Naive thymus-derived CD4-positive, alpha-beta T cell (primary cell): ENCODE results near the gene CDKN2B-AS1. TPM values are rescaled to one million over a fixed set of nuclear protein-coding genes. Genes with fewer than 3 reads are reported as not detected.

Experiments
- ATAC-seq: fragments of 150-1000 bp; cut with Tn5 transposase; 2 replicates; pipeline ENCODE4 v1.10.0; 2021; ENCODE audit warnings: mild to moderate bottlenecking, moderate library complexity
- CTCF ChIA-PET: fragments of 350-600 bp; sonication (Branson Sonifier 250); formaldehyde crosslinking; loops from one replicate; lab custom pipeline; 2021; ENCODE audit warnings: antibody characterized with exemption; lab: Charles Lee
- POLR2A ChIA-PET: fragments of 350-600 bp; sonication (Branson Sonifier 250); formaldehyde crosslinking; loops from one replicate; lab custom pipeline; 2021; ENCODE audit warnings: antibody characterized with exemption, inconsistent platforms; lab: Charles Lee
- DNase-seq, 9 donors: peaks; one replicate each; pipeline versions ENCODE4 v3.0.0 to v3.0.0-alpha.2; 2020 to 2022; ENCODE audit warnings: mixed read lengths in 1 of 9
- H3K27ac ChIP-seq: one replicate; pipeline ENCODE4 v1.7.0; 2013; ENCODE audit warnings: mild to moderate bottlenecking, low read depth, low read length, moderate library complexity
- H3K27me3 ChIP-seq, 2 donors: one replicate each; pipeline ENCODE4 v1.7.0; 2013; ENCODE audit warnings: low read length in 2 of 2, mild to moderate bottlenecking in 2 of 2, moderate library complexity in 2 of 2; ENCODE audit not compliant: control insufficient read depth in 2 of 2, insufficient read depth in 2 of 2
- H3K36me3 ChIP-seq, 3 experiments: 1 replicate in 2 of 3; 2 replicates in 1 of 3; pipeline ENCODE4 v1.7.0; 2013; ENCODE audit warnings: low read length in 3 of 3, mild to moderate bottlenecking in 3 of 3, moderate library complexity in 1 of 3; ENCODE audit not compliant: insufficient read depth in 3 of 3, control insufficient read depth in 2 of 3
- H3K4me1 ChIP-seq, 2 donors: one replicate each; pipeline ENCODE4 v1.7.0; 2013; ENCODE audit warnings: low read length in 2 of 2, mild to moderate bottlenecking in 2 of 2, moderate library complexity in 1 of 2; ENCODE audit not compliant: control insufficient read depth in 2 of 2, insufficient read depth in 2 of 2
- H3K4me3 ChIP-seq: 2 replicates; pipeline ENCODE4 v1.7.0; 2013; ENCODE audit warnings: mild to moderate bottlenecking, low read length
- H3K9me3 ChIP-seq, 3 experiments: 1 replicate in 2 of 3; 2 replicates in 1 of 3; pipeline ENCODE4 v1.7.0; 2013; ENCODE audit warnings: low read length in 3 of 3; ENCODE audit not compliant: control insufficient read depth in 2 of 3
- H3K27ac Mint-ChIP-seq, 9 donors: one replicate each; pipeline ENCODE4 v1.8.0; 2020 to 2022; ENCODE audit warnings: mixed read lengths in 9 of 9, mild to moderate bottlenecking in 8 of 9, moderate library complexity in 5 of 9, inconsistent platforms in 2 of 9
- H3K27me3 Mint-ChIP-seq, 5 donors: one replicate each; pipeline ENCODE4 v1.8.0; 2021 to 2022; ENCODE audit warnings: mixed read lengths in 5 of 5, mild to moderate bottlenecking in 1 of 5
- H3K36me3 Mint-ChIP-seq, 5 donors: one replicate each; pipeline ENCODE4 v1.8.0; 2020 to 2022; ENCODE audit warnings: mixed read lengths in 5 of 5, mild to moderate bottlenecking in 3 of 5, inconsistent platforms in 1 of 5
- H3K4me1 Mint-ChIP-seq, 7 donors: one replicate each; pipeline ENCODE4 v1.8.0; 2020 to 2022; ENCODE audit warnings: mixed read lengths in 7 of 7, mild to moderate bottlenecking in 3 of 7, inconsistent platforms in 1 of 7
- H3K4me3 Mint-ChIP-seq, 10 donors: one replicate each; pipeline ENCODE4 v1.8.0; 2020 to 2022; ENCODE audit warnings: mild to moderate bottlenecking in 10 of 10, mixed read lengths in 10 of 10, moderate library complexity in 6 of 10, inconsistent platforms in 2 of 10
- H3K9me3 Mint-ChIP-seq, 11 donors: one replicate each; pipeline ENCODE4 v1.8.0; 2020 to 2022; ENCODE audit warnings: mixed read lengths in 11 of 11, mild to moderate bottlenecking in 4 of 11, inconsistent platforms in 1 of 11, moderate library complexity in 1 of 11
- intact Hi-C, 2 donors: fragments of 100-400 bp; cut with micrococcal nuclease; formaldehyde crosslinking; loops; one replicate each; pipeline ENCODE4 v1.15.1; 2023
- polyA plus RNA-seq, 2 donors: library from polyadenylated mRNA; unstranded; fragments of 300-500 nt; fragmentation: Illumina TruSeq; gene quantifications; one replicate each; pipeline ENCODE4 v1.2.3, GENCODE V29; 2021
- total RNA-seq, 6 experiments: library from RNA in 5 of 6; stranded (reverse) in 5 of 6; gene quantifications; 1 replicate in 5 of 6; 2 replicates in 1 of 6; pipeline ENCODE4 v1.2.3 and lab custom pipeline; 2021 to 2026

CDKN2B-AS1 gene
- total and polyA plus RNA-seq, 7 experiments from 2014 or later, result 0.21 to 3.5 (median 0.61) TPM; not detected in 4

- Mint-ChIP-seq H3K4me1 (peaks cover 0 to 20% (median 0%) of the 10 kb centered on the region in 7 donors), H3K27me3 (peaks cover 5 to 70% (median 10%) of the 10 kb centered on the region in 5 donors), H3K4me3 (no peak overlapping the region), H3K9me3 (peaks cover 0 to 8% (median 2%) of the 10 kb centered on the region in 11 donors), H3K36me3 (peaks cover 0 to 9% (median 0%) of the 10 kb centered on the region in 5 donors), H3K27ac (no peak overlapping the region)
- no peak overlapping the region for H3K4me3 ChIP-seq
- no peaks in the 10 kb centered on the region for H3K9me3 ChIP-seq
- no peak overlapping the region for H3K27ac ChIP-seq
- peak; percentile 70 for ATAC-seq
- DNase-seq, result peak in 3 of 9 donors; percentile 4 to 28 (median 27)
- ChIA-PET POLR2A (no interaction called here), CTCF (interaction anchor here (0.6 to 2.8 kb wide), 7 partner anchors 10 to 793 kb away, joined by 3 to 12 read pairs (median 4); no protein-coding TSS in a partner anchor)
- H3K27me3 ChIP-seq, result no peaks in the 10 kb centered on the region
- no peaks in the 10 kb centered on the region for H3K36me3 ChIP-seq
- no peaks in the 10 kb centered on the region for H3K4me1 ChIP-seq
- intact Hi-C loops, result loop anchor here (1.0 to 10.0 kb wide), 12 partner anchors 39 to 333 kb away; no protein-coding TSS in a partner anchor
Measured at GRCh38 chr9:22119522-22120158, 125.0 kb downstream of the CDKN2B-AS1 start.

GRCh38 chr9:22120159-22120549 lies 125.6 kb downstream of the CDKN2B-AS1 start:
- CTCF ChIA-PET, result interaction anchor here (0.6 to 2.8 kb wide), 5 partner anchors 11 to 307 kb away, joined by 3 to 12 read pairs (median 6); no protein-coding TSS in a partner anchor
- POLR2A ChIA-PET, result no interaction called here

DNA sequence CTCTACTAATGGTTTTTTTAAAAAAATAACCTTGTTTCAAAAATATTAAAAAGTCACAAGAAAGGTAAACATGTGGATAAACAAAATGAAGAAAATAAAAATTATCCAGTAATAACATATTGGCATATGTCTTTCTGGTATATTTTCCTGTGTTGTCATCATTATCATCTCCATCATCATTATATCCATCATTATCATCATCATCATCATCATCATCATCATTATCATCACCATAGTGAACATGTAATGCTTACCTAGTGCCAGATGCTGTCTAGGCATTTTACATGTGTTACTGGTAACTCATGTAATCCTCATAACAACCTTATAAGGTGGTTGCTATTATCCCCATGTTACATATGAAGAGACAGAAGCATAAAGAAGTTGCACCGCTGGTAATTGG lies 126.0 kb downstream of the CDKN2B-AS1 start:
- Histone ChIP-seq H3K4me1 (no peaks in the 10 kb centered on the region), H3K27ac (no peak overlapping the region), H3K27me3 (no peaks in the 10 kb centered on the region), H3K4me3 (no peak overlapping the region), H3K9me3 (no peaks in the 10 kb centered on the region), H3K36me3 (no peaks in the 10 kb centered on the region)
- Mint-ChIP-seq H3K4me1 (peaks cover 0 to 20% (median 0%) of the 10 kb centered on the region in 7 donors), H3K36me3 (peaks cover 0 to 6% (median 0%) of the 10 kb centered on the region in 5 donors), H3K4me3 (no peak overlapping the region), H3K27ac (no peak overlapping the region), H3K9me3 (peaks cover 0 to 8% (median 2%) of the 10 kb centered on the region in 11 donors), H3K27me3 (peaks cover 5 to 68% (median 10%) of the 10 kb centered on the region in 5 donors)
- ChIA-PET CTCF (interaction anchor here (1.7 to 2.8 kb wide), 2 partner anchors 11 to 308 kb away, joined by 11 to 12 read pairs; no protein-coding TSS in a partner anchor), POLR2A (no interaction called here)
- ATAC-seq, result no peak
- no peak for DNase-seq
- intact Hi-C loops, result loop anchor here (5.0 to 10.0 kb wide), 2 partner anchors 124 to 332 kb away; no protein-coding TSS in a partner anchor

More at GRCh38 chr9:22120159-22120549, 125.6 kb downstream of the CDKN2B-AS1 start:
- no peak overlapping the region for H3K27ac ChIP-seq
- Mint-ChIP-seq H3K36me3 (peaks cover 0 to 6% (median 0%) of the 10 kb centered on the region in 5 donors), H3K9me3 (peaks cover 0 to 8% (median 2%) of the 10 kb centered on the region in 11 donors), H3K4me3 (no peak overlapping the region), H3K4me1 (peaks cover 0 to 20% (median 0%) of the 10 kb centered on the region in 7 donors), H3K27ac (no peak overlapping the region), H3K27me3 (peaks cover 5 to 71% (median 10%) of the 10 kb centered on the region in 5 donors)
- no peak for ATAC-seq
- no peaks in the 10 kb centered on the region for H3K9me3 ChIP-seq
- no peaks in the 10 kb centered on the region for H3K4me1 ChIP-seq
- H3K27me3 ChIP-seq, result no peaks in the 10 kb centered on the region
- H3K4me3 ChIP-seq, result no peak overlapping the region
- no peak for DNase-seq
- no peaks in the 10 kb centered on the region for H3K36me3 ChIP-seq
- intact Hi-C loops, result loop anchor here (5.0 to 10.0 kb wide), 2 partner anchors 125 to 332 kb away; no protein-coding TSS in a partner anchor

GRCh38 chr9:22124263-22125011 lies 129.8 kb downstream of the CDKN2B-AS1 start:
- Mint-ChIP-seq H3K9me3 (peaks cover 0 to 8% (median 2%) of the 10 kb centered on the region in 11 donors), H3K27ac (no peak overlapping the region), H3K36me3 (peaks cover 0 to 1% (median 0%) of the 10 kb centered on the region in 5 donors), H3K4me3 (no peak overlapping the region), H3K27me3 (peaks cover 11 to 71% (median 15%) of the 10 kb centered on the region in 5 donors), H3K4me1 (peaks cover 0 to 5% (median 0%) of the 10 kb centered on the region in 7 donors)
- no peak for DNase-seq
- Histone ChIP-seq H3K27ac (no peak overlapping the region), H3K27me3 (no peaks in the 10 kb centered on the region), H3K4me1 (no peaks in the 10 kb centered on the region), H3K9me3 (no peaks in the 10 kb centered on the region), H3K4me3 (no peak overlapping the region), H3K36me3 (no peaks in the 10 kb centered on the region)
- no peak for ATAC-seq
- intact Hi-C loops, result loop anchor here (5.0 to 10.0 kb wide), 2 partner anchors 120 to 328 kb away; no protein-coding TSS in a partner anchor
- ChIA-PET POLR2A (no interaction called here), CTCF (no interaction called here)

DNA sequence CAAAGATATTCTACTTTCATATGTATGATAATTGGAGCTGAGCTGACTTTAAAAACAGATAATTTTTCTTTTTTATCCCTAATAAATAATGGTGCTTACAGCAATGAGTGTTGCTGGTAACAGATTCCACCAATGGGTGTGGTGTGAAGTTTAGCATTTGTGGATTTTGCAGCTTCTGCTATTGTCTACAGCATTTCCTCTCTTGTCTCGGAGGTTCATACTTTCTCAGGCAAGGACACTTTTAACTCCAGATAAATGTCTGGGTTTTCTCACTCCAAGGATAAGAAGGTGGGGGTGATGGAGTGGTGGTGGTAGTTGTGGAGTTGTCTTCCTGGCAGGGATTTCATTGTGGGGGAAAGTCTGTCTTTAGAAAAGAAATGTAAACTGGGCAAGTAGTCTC lies 134.5 kb downstream of the CDKN2B-AS1 start:
- peak overlapping the region in 1 of 9 donors; percentile 47 for H3K27ac Mint-ChIP-seq
- Histone ChIP-seq H3K9me3 (no peaks in the 10 kb centered on the region), H3K4me1 (no peaks in the 10 kb centered on the region), H3K27me3 (no peaks in the 10 kb centered on the region), H3K4me3 (no peak overlapping the region), H3K27ac (no peak overlapping the region), H3K36me3 (no peaks in the 10 kb centered on the region)
- ChIA-PET POLR2A (no interaction called here), CTCF (no interaction called here)
- peaks cover 0 to 2% (median 0%) of the 10 kb centered on the region in 7 donors for H3K4me1 Mint-ChIP-seq
- ATAC-seq, result no peak
- H3K4me3 Mint-ChIP-seq, result no peak overlapping the region
- intact Hi-C loops, result loop anchor here in 1 of 2 donors (1.0 to 10.0 kb wide), 2 partner anchors 38 to 116 kb away; no protein-coding TSS in a partner anchor
- DNase-seq, result no peak
- peaks cover 6 to 53% (median 6%) of the 10 kb centered on the region in 5 donors for H3K27me3 Mint-ChIP-seq
- no peaks in the 10 kb centered on the region for H3K9me3 Mint-ChIP-seq
- H3K36me3 Mint-ChIP-seq, result no peaks in the 10 kb centered on the region

GRCh38 chr9:22129633-22130032 lies 135.0 kb downstream of the CDKN2B-AS1 start:
- H3K27ac ChIP-seq, result no peak overlapping the region
- H3K4me3 ChIP-seq, result no peak overlapping the region
- CTCF ChIA-PET, result no interaction called here
- Mint-ChIP-seq H3K9me3 (no peaks in the 10 kb centered on the region), H3K27ac (no peak overlapping the region), H3K27me3 (peaks cover 6 to 52% (median 6%) of the 10 kb centered on the region in 5 donors), H3K36me3 (no peaks in the 10 kb centered on the region), H3K4me1 (peaks cover 0 to 2% (median 0%) of the 10 kb centered on the region in 7 donors), H3K4me3 (no peak overlapping the region)
- POLR2A ChIA-PET, result no interaction called here
- no peaks in the 10 kb centered on the region for H3K9me3 ChIP-seq
- no peaks in the 10 kb centered on the region for H3K27me3 ChIP-seq
- intact Hi-C loops, result loop anchor here in 1 of 2 donors (1.0 to 10.0 kb wide), 2 partner anchors 38 to 115 kb away; no protein-coding TSS in a partner anchor
- H3K36me3 ChIP-seq, result no peaks in the 10 kb centered on the region
- no peak for ATAC-seq
- no peaks in the 10 kb centered on the region for H3K4me1 ChIP-seq
- no peak for DNase-seq
